GM04503 (cell line): ENCODE results near the gene NFKBIE.

Source experiments
- DNase-seq: peaks from one replicate; pipeline ENCODE4 v3.0.0-alpha.2; 2012; ENCODE audit warnings: low read depth

The NFKBIE gene

GRCh38 chr6:44257753-44258324 is 7.5 kb downstream of the NFKBIE start:
- DNase-seq, result no peak

- DNase-seq, result no peak
Measured at GRCh38 chr6:44257025-44257752, 8.2 kb downstream of the NFKBIE start, which contains the start of gene SLC35B2. TSS of gene SLC35B2 (minus strand) at chr6:44257528. CDS start at chr6:44257410, 118 bp downstream.

GRCh38 chr6:44256775-44257024 is 8.7 kb downstream of the NFKBIE start:
- no peak for DNase-seq

- no peak for DNase-seq
Measured at GRCh38 chr6:44255871-44256774, 9.2 kb downstream of the NFKBIE start.

GRCh38 chr6:44255105-44255808 is 10.1 kb downstream of the NFKBIE start:
- DNase-seq, result no peak

- no peak for DNase-seq
Measured at GRCh38 chr6:44254191-44255104, 10.9 kb downstream of the NFKBIE start.

- DNase-seq, result no peak
Measured at GRCh38 chr6:44253307-44254101, 11.8 kb downstream of the NFKBIE start.

GRCh38 chr6:44251576-44252524 is 13.5 kb downstream of the NFKBIE start:
- DNase-seq, result no peak

- no peak for DNase-seq
Measured at GRCh38 chr6:44250718-44251123, 14.6 kb downstream of the NFKBIE start.

- DNase-seq, result no peak
Measured at GRCh38 chr6:44250067-44250717, 15.2 kb downstream of the NFKBIE start.

- no peak for DNase-seq
Measured at GRCh38 chr6:44249082-44249748, 16.1 kb downstream of the NFKBIE start.

- DNase-seq, result no peak
Measured at GRCh38 chr6:44248579-44248978, 16.8 kb downstream of the NFKBIE start.

- DNase-seq, result no peak
Measured at GRCh38 chr6:44247338-44248302, 17.7 kb downstream of the NFKBIE start.

- DNase-seq, result peak; percentile 86
Measured at GRCh38 chr6:44246663-44247337, 18.6 kb downstream of the NFKBIE start, which contains the start of gene HSP90AB1. TSS of gene HSP90AB1 (plus strand) at chr6:44247101. CDS start at chr6:44248630, 1,529 bp downstream.

GRCh38 chr6:44245912-44246662 is 19.3 kb downstream of the NFKBIE start:
- DNase-seq, result peak; percentile 27
